ENCODE data around the gene ZFC3H1.

- TF ChIP-seq CTCF (IDR thresholded peaks at IDR 0.05; ENCODE audit: insufficient read depth, low read length, poor library complexity, severe bottlenecking) (no peak), EZH2phosphoT487 (conservative IDR thresholded peaks at IDR 0.05; ENCODE audit: low read length) (no peak)
Observed at GRCh38 chr12:71592841-71593240, 70.8 kb downstream of the ZFC3H1 start.
